ENCODE measurements around the gene ATP6V0B. TPM values are rescaled to one million over a fixed set of nuclear protein-coding genes. Genes with fewer than 3 reads are reported as not detected.

ATP6V0B gene
- total and polyA plus RNA-seq, 4 donors = 69.5 to 277 (median 129) TPM

- Histone ChIP-seq H3K4me3 (ENCODE audit: low read depth in 1 of 3, low read length in 3 of 3) (no peak overlapping the region), H3K36me3 (ENCODE audit: control insufficient read depth in 4 of 4, insufficient read depth in 3 of 4, low read depth in 1 of 4, low read length in 3 of 4) (peaks cover 0 to 5% (median 0%) of the 10 kb centered on the region in 4 donors), H3K27ac (ENCODE audit: low read depth in 1 of 2, low read length in 2 of 2) (no peak overlapping the region), H3K27me3 (ENCODE audit: control insufficient read depth in 4 of 4, insufficient read depth in 4 of 4, low read length in 3 of 4) (no peaks in the 10 kb centered on the region), H3K9ac (ENCODE audit: low read depth in 1 of 2, low read length in 2 of 2) (no peak overlapping the region), H3K9me3 (ENCODE audit: control insufficient read depth in 4 of 4, low read length in 3 of 4) (no peaks in the 10 kb centered on the region), H3K4me1 (ENCODE audit: control insufficient read depth in 4 of 4, insufficient read depth in 4 of 4, low read length in 3 of 4) (peaks cover 6 to 12% (median 8%) of the 10 kb centered on the region in 4 donors)
- no peak for TF ChIP-seq HNF4G (IDR thresholded peaks at IDR 0.05)
- TF ChIP-seq MAX (IDR thresholded peaks at IDR 0.05) = no peak
- no peak for TF ChIP-seq FOXA1 (IDR thresholded peaks at IDR 0.05)
- TF ChIP-seq RXRA (IDR thresholded peaks at IDR 0.05) = peak in 1 of 2 donors; percentile 33
- TF ChIP-seq CTCF (IDR thresholded peaks at IDR 0.05; ENCODE audit: low read depth, low read length, missing input control) = peak; percentile 49
- TF ChIP-seq RAD21 (IDR thresholded peaks at IDR 0.05) = peak; percentile 36 to 69
- 94% methylated on average over 10 of the region's 10 CpGs for WGBS
- DNase-seq (ENCODE audit: low spot score) = no peak
Measured at GRCh38 chr1:43930168-43930948, 44.4 kb upstream of the ATP6V0B start.

GRCh38 chr1:43930949-43931275 is 43.8 kb upstream of the ATP6V0B start:
- Histone ChIP-seq H3K27ac (ENCODE audit: low read depth in 1 of 2, low read length in 2 of 2) (no peak overlapping the region), H3K4me3 (ENCODE audit: low read depth in 1 of 3, low read length in 3 of 3) (no peak overlapping the region), H3K27me3 (ENCODE audit: control insufficient read depth in 4 of 4, insufficient read depth in 4 of 4, low read length in 3 of 4) (no peaks in the 10 kb centered on the region), H3K9ac (ENCODE audit: low read depth in 1 of 2, low read length in 2 of 2) (no peak overlapping the region), H3K9me3 (ENCODE audit: control insufficient read depth in 4 of 4, low read length in 3 of 4) (no peaks in the 10 kb centered on the region), H3K4me1 (ENCODE audit: control insufficient read depth in 4 of 4, insufficient read depth in 4 of 4, low read length in 3 of 4) (peaks cover 7 to 17% (median 10%) of the 10 kb centered on the region in 4 donors), H3K36me3 (ENCODE audit: control insufficient read depth in 4 of 4, insufficient read depth in 3 of 4, low read depth in 1 of 4, low read length in 3 of 4) (peaks cover 0 to 4% (median 0%) of the 10 kb centered on the region in 4 donors)
- TF ChIP-seq SP1 (IDR thresholded peaks at IDR 0.05) = no peak
- TF ChIP-seq FOXA2 (IDR thresholded peaks at IDR 0.05) = no peak
- no peak for TF ChIP-seq REST (IDR thresholded peaks at IDR 0.05)
- no peak for TF ChIP-seq MAX (IDR thresholded peaks at IDR 0.05)
- TF ChIP-seq ZBTB33 (IDR thresholded peaks at IDR 0.05) = no peak
- TF ChIP-seq YY1 (IDR thresholded peaks at IDR 0.05) = no peak
- TF ChIP-seq EGR1 (IDR thresholded peaks at IDR 0.05; ENCODE audit: low read depth in 2 of 2) = no peak
- no peak for TF ChIP-seq TAF1 (conservative IDR thresholded peaks at IDR 0.05)
- no peak for TF ChIP-seq JUND (IDR thresholded peaks at IDR 0.05)
- no peak for TF ChIP-seq HNF4A (conservative IDR thresholded peaks at IDR 0.05)
- TF ChIP-seq, protein P1, sequence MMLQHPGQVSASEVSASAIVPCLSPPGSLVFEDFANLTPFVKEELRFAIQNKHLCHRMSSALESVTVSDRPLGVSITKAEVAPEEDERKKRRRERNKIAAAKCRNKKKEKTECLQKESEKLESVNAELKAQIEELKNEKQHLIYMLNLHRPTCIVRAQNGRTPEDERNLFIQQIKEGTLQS (IDR thresholded peaks at IDR 0.05) = no peak
- TF ChIP-seq HNF4G (IDR thresholded peaks at IDR 0.05) = no peak
- TF ChIP-seq RXRA (IDR thresholded peaks at IDR 0.05) = no peak
- WGBS = 86% methylated on average over 4 of the region's 4 CpGs
- DNase-seq (ENCODE audit: low spot score) = no peak

All from liver (tissue), 9 donors.